Stromal cell of bone marrow (primary cell): ENCODE data around the gene PRKAR2B.
A peak's percentile ranks its signal among the peaks of the same experiment; 100 is the strongest.
"Not testable (repeated sequence)": the region's sequence is repeated elsewhere in the genome, so short reads cannot be mapped to it uniquely, and the experiment has no call there.

Experiments
- DNase-seq: peaks from one replicate; pipeline ENCODE4 v3.0.0-alpha.2; 2012; ENCODE audit warnings: low read depth

Gene PRKAR2B

DNA sequence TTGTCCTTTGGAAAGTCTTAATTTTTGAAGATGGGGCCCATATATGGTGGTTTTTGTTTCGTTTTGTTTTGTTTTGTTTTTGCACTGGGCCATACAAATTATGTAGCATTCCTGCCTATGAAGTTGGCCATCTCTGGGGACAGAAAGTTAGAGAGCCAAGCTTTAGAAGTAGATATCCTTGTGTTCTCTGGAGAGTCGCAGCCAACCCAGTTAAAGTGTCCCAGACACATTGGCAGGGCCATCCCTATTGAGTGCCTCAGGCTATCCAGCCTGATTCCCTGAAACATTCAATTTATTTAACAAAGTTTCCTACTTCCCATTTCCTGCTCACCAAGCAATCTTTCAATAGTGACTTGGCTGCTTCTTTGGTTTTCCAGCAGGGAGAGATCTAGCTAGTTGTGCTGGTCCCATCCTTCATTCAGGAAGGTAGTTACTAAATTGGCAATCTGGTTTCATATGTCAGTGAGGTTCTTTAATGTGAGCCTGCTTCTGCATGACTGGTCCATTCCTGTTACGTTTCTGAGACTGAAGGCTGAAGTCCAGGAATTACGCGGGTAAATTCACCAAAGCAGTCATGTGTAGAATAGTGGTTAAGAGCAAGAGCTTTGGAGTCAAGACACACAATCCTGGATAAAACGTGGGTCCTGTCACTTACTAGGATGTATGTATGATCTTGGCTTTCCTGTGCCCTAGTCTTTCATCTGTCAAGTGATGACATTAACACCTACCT, 75.0 kb downstream of the PRKAR2B start:
- no peak for DNase-seq

DNA sequence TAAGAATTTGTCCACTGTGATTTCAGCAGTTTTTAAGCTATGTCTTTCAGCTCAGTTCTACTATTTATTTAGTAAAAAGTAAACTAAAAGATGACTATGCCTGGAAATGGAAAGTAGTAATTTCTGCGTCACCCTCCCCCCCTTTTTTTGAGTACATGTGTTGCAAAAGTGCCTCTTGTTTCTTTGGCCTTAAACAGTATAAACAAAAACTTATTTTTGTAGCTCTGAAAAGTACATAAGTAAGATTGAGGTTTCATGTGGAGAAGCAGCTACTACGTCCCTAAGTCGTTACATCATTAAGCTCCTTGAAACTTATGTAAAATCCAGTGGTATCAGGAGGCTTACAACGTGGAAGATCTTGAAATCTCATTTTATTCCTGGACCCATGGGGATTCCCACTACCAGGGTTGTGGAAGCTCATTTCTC, 78.0 kb downstream of the PRKAR2B start:
- peak; percentile 33 for DNase-seq

DNA sequence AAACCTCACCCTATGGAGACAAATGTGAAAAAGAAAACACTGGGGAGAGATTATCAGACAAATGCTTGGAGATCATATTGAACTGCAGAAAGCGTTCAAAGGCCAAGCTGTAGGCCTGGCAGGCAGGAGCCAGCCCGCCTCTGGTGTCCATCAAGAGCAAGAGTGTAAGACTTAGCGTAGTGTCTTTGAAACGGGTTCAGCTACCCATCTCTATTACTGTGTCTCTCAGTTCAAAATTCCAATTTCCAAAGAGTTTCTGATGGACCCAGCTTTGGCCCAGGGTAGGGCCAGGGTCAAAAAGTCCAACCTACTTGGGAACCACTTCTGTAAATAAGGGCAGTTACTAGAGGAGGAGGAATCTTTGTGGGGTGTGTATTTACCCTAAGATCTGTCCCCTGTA, 78.9 kb downstream of the PRKAR2B start:
- DNase-seq = no peak

DNA sequence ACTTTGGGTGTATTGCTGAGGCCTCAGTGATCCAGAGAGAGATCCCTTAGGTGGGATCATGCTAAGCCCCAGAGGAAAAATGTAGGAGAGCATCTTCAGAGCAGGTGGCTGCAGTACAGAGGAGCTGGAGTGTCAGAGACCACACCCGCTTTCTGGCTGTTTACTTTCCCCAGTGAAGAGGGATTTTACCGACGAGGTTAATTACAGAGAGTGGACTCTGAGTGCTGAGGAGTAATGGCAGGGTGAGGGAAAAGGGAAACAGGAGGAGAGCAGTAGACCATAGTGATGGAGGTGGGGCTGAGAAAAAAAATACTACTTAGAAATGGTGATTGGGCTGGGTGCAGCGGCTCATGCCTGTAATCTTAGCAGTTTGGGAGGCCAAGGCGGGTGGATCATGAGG, 81.0 kb downstream of the PRKAR2B start:
- no peak for DNase-seq

DNA sequence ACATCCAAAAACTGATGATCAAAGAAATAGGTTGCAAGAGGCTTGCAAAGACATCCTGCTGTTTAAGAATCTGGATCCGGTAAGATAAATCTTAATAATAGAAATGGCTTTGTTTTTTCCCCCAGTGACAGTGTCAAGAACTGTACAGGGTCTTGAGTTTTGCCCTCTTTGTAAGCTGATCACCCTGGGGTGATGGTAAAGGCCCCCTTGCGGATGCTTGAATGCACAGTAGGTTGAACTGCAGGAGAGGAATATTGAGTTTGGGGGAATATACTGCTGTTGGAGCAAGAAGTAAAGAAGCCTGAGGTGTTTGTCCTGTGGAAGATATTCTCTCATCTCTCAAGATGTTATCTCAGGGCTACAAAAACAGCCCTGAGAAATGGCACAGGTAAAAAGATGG, 83.7 kb downstream of the PRKAR2B start:
- no peak for DNase-seq

DNA sequence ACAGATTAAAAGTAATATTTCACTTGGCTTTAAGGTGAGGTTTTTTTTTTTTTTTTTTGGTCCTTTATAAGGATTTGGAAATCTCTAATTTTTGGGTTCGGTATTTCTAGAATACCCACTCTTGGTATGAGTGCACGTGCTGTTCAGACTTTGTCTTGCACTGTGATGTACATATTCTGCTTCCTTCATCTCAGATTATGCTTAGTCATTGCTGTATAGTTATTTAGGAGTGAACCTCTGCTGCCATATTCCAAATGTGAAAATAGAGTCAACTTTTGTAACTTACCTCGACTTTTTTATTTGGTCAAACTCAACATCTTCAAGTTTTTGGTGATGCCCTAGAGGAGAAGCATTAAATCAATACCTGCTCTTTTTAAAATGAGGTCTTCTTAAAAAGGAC, 84.2 kb downstream of the PRKAR2B start:
- no peak for DNase-seq

DNA sequence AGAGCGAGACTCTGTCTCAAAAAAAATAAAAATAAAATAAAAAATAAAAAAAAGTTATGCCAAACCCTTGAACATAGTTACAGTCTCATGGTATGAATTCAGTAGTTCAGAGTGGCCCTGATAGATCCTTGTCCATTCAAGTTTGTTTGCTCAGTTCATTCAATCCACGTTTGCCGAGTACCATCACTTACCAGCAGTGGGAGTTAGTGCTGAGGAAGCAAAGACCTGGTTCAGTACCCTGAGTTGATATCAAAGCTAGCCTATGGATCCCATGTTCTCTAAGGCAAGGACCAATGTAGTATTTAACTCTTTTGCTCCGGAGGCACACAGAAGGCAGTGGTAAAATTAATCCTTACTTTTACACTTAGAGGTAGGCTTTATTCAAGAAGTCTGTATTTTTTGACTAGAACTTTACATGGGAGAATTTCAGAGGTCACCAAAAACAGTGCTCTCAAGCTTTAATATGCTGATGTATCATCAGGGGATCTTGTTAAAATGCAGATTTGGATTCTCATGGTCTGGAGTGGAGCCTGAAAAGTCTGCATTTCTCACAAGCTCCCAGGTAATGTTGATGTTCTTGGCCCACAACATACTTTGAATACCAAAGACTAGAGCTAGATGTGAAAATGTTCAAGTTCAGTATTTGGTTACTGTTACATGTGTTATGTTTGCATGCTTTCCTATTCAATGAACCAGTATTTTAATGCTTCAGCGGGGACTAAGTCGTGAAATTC, 86.1 kb downstream of the PRKAR2B start:
- no peak for DNase-seq

DNA sequence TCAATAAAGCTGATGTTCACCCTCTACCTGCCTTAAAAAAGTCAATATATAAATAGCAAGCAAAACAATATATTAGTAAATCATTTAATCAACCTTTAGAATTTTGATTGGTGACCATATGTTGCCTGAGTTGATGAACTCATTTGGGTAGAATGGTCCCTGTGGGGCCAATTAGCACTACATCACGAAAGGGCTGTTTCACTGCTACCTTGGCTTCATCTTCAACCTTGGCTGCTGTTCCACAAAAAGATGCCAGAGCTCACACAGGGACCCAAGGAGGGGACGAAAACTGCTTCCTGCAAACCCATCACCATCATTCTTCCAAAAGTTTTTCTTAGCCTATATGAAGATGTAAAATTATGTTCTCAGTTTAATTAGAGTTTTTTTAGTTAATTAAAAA, 88.9 kb downstream of the PRKAR2B start:
- DNase-seq = no peak

DNA sequence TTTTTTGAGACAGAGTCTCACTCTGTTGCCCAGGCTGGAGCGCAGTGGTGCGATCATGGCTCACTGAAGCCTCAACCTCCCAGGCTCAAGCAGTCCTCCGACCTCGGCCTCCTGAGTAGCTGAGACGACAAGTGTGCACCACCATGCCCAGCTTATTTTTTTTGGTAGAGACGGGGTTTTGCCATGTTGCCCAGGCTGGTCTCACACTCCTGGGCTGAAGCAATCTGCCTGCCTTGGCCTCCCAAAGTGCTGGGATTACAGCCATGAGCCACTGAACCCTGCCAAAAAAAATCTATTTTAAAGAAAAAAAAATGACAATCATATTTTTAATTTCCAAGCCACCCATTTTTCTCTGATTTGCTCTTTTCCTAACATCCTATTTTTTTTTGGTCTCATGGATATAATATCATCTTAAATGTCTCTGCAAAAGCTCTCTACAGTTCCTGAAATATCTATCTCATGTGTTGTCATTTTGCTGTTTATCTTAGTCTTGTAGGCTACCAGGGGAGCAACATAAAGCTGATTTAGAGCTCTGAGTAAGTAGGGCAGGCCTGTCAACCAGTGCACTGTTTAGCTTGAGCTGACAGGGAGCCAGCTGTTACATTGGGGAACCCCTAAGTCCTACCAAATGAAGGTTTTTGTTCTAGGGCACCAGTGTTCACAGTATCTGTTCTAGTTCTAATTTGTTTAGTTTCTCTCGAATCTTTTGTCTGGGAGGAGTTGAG, 94.4 kb downstream of the PRKAR2B start:
- peak; percentile 28 for DNase-seq

DNA sequence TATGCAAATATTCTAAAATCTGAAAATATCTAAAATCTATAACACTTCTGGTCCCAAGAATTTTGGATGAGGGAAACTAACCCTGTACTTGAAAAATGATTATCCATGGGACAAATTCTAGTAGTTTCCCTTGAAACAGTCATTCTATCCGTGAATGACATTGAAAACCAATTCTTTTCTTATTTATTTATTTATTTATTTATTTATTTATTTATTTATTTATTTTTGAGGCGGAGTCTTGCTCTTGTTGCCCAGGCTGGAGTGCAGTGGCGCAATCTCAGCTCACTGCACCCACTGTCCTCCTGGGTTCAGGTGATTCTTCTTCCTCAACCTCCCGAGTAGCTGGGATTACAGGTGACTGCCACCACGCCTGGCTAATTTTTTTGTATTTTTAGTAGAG, 99.4 kb downstream of the PRKAR2B start:
- not testable (repeated sequence) for DNase-seq

DNA sequence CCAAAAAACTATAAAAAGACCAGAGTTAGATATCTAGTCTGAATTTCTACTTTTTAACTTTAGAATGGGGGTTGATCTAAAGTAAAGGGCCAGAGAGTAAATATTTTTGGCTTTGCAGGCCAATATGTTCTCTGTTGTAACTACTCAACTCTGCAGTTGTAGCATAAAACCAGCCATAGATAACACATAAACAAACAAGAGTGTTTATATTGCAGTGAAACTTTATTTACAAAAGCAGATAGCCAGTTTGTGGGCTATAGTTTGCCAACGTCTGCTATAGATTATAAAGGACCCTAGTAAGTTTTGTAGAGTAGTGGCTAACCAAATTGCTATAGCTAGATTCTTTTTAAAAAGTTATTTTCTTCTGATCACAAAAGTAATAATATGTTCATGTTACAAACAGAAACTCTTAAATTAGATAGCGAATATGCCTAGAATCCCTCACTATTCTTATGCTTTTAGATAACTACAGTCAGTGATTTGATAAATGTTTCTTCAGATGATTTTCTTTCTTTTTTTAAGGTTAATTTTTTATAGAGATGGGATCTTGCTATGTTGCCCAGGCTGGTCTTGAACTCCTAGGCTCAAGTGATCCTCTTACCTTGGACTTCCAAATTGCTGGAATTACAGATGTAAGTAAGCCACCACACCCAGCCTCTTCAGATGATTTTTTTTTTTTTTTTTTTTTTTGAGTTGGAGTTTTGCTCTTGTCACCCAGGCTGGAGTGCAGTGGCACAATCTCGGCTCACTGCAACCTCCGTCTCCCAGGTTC, 100.7 kb downstream of the PRKAR2B start:
- DNase-seq = no peak

DNA sequence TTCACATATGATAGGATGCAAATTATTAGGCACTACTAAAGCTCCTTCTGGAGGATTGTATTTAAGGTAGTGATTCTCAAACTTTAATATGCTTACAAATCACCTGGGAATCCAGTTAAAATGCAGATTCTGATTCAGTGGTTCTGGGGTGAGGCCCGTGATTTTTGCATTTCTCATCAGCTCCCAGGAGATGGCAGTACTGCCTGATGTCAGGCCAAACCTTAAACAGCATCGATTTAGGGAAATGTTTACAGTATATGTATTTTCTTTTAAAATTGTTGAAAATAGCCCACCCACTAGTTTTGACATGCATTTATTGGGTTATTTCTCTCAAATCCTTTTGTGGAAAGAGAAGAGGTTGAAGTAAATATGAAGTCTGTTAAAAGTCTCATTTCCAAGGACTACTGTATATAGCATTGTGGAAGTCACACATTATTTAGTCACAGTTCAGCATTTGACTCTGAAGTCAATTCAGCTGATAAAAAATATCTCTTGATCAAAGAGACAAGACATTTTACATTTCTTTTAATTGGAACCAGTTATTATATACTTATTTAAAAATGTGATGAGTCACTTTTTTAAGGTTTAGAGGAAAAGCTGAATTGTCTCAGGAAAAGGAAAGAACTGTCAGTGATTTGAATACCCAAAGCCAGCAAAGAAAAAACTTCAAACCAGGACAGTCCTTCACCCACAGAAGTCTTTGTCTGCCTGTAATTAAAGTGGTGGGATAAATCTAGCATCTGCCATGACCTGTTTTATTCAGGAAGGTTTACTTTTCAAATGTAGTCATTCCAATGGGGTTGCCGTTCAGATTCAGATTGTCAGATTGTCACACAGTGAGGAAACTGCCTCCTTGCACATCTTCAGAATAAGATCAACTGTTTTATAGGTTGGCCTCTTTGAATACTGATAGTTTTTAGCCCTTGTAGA, 103.2 kb downstream of the PRKAR2B start:
- DNase-seq = no peak

DNA sequence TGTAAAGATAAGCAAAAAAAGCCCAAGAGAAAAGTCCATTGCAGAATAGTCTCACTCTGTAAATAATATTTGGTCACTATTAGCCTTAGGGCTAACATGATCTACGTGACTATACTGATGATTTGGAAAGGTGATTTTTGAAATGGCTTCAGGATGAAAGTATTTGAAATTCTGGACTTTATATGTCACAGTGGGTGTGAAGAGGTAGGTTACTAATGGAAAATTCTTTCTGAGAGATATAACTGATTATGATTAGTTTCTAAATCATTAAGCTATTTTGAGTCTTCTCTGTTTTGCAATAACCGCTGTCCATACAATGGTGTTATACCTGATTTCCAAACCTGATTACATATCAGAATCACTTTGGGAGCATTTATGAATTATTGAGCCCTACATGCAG, 104.2 kb downstream of the PRKAR2B start:
- DNase-seq = no peak

DNA sequence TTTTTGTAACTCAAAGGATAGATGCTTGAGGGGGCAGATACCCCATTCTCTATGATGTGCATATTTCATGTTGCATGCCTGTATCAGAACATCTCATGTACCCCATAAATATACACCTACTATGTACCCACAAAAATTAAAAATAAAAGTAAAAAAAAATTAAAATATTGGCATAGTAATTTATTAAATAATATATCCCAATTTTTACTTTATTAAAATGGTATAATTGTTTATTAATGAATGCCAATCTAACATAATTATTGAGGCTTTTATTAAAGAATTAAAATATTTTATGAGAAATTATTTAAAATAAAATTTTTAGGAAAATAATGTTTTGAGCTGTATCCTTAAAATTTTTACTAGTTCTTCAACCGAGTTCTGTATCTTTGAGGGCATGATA, 105.4 kb downstream of the PRKAR2B start:
- no peak for DNase-seq

DNA sequence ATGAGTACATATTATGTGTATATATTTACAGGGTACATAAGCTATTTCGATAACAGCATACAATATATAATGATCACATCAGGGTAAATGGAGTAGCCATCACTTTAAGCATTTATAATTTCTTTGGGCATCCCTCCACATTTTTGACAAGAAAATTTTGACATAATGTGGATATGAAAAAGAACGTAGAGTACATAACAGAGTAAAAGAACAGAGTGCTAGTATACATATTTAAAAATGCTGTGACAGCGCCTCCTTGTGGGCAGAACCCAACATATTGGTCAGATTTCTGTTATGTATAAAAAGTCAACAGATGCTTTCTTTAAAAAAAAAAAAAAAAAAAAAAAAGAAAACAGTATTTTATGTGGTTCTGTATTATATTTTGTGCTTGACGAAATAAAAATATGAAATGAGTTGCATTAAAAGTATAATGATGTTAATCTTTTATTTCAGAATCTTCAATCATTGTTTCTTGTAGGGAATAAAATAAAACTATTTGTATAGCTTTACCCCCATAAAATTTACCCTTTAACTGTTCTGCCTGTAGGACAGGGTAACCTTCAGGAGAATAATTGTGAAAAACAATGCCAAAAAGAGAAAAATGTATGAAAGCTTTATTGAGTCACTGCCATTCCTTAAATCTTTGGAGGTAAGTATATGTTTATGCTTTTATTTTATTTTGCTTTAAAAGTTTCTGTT, 106.0 kb downstream of the PRKAR2B start:
- peak; percentile 48 for DNase-seq

DNA sequence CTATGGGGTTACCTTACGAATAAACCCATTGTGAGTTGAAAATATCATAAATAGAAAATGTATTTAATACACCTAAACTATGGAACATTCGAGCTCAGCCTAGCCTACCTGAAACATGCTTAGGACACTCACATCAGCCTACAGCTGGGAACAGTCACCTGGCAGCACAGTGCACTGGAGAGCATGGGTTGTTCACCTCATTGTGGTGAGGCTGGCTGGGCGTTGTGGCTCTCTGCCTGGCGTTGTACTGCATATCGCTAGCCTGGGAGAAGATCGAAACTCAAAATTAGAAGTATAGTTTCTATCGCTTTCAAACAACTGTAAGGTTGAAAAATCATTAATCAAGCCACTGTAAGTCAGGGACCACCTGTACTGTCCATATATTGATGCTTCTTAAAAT, 107.0 kb downstream of the PRKAR2B start:
- DNase-seq = no peak

DNA sequence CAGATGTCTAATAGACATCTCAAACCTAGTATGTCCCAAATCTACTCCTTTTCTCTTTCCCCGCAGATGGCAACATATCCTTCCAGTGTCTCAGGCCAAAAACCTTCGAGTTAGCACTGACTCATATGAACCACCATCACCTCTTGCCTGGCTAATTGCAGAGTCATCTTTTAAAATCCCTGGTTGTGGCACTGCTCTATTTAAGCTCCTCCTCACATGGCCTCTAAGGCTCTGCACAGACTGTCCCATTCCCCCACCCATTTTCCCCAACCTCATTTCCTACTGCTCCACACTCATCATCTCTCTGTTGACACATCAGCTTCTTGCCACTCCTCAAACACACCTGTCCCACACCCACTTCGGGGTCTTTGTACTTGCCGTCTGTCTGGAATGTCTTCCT, 107.5 kb downstream of the PRKAR2B start:
- DNase-seq = peak; percentile 40

DNA sequence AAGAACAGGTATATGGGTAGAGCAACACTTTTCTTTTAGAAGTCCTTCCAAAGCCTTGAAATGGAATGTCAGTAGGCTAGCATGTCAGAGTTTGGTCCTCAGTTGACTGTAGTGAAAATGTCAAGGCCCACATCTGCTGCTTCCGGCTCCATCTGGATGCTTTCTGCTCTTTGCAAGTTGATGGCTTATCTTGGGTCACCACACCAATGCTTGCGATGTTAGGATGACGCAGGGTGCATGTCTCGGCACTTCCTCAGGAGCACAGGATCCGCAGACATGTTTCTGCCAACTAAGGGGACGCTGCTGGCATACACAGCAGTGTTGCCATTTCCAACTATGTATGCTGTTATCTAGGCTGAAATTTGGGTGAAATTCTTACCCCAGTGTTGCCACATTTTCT, 110.3 kb downstream of the PRKAR2B start:
- no peak for DNase-seq

DNA sequence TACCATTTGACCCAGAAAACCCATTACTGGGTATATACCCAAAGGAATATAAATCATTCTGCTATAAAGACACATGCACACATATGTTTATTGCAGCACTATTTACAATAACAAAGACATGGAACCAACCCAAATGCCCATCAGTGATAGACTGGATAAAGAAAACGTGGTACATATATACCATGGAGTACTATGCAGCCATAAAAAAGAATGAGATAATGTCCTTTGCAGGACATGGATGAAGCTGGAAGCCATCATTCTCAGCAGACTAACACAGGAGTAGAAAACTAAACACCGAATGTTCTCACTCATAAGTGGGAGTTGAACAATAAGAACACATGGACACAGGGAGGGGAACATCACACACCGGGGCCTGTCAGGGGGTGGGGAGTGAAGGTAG, 111.2 kb downstream of the PRKAR2B start:
- not testable (repeated sequence) for DNase-seq

DNA sequence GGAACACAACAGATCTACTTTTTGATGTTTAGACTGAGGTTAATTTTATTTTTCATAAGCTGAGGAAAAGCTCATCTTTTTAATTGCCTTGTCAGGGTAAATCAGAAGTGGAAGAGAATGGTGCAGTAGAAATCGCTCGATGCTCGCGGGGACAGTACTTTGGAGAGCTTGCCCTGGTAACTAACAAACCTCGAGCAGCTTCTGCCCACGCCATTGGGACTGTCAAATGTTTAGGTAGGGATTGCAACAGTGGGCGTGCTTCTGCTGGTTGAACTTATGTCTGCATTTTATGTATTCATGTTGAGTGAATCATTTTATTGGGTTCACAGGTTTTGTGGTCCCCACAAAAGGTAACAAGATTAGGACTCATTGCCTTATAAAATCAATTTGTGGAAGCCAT, 112.6 kb downstream of the PRKAR2B start:
- no peak for DNase-seq

DNA sequence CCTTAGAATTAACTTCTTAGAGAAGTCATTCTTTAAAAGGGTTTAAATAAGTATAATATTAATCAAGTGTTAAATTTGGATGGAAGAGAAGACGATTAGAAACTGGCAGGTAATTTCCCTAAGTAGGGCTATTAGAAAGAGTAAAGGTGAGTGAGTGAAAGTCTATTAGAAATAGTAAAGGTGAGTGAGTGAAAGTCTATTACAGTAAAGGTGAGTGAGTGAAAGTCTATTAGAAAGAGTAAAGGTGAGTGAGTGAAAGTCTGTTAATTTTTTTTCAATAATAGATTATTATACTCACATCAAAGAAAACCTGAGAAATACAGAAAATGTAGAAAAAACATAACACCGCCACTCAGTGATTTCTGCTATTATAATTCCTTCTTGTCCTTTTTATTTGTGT, 113.5 kb downstream of the PRKAR2B start:
- DNase-seq = no peak
